SK-N-SH treated with all-trans-retinoic acid at 6 μM for 48 hours (cell line): ENCODE measurements around the gene ADPRHL1.

ENCODE experiments used
- ATAC-seq: fragments of 200-7000 bp; cut with Tn5 transposase; 3 replicates; pipeline ENCODE4 v1.9.1; 2020; ENCODE audit warnings: mild to moderate bottlenecking, moderate library complexity
- ARNTL ChIP-seq: fragments of 450-650 bp; formaldehyde crosslinking; IDR thresholded peaks from 2 replicates; pipeline ENCODE4 v1.5.0; 2020; ENCODE audit warnings: low read depth, mild to moderate bottlenecking, moderate library complexity, borderline replicate concordance
- BACH2 ChIP-seq: fragments of 250-450 bp; sonication (Bioruptor Pico); IDR thresholded peaks from 2 replicates; pipeline ENCODE4 v1.9.0; 2021; ENCODE audit warnings: mild to moderate bottlenecking, borderline replicate concordance
- CSDC2 ChIP-seq: fragments of 250-450 bp; sonication (Bioruptor Pico); IDR thresholded peaks from 2 replicates; pipeline ENCODE4 v1.5.0; 2020; ENCODE audit warnings: mild to moderate bottlenecking, moderate library complexity
- CSRNP3 ChIP-seq: fragments of 250-450 bp; sonication (Bioruptor Pico); IDR thresholded peaks from 2 replicates; pipeline ENCODE4 v1.5.1; 2021; ENCODE audit warnings: mild to moderate bottlenecking, moderate library complexity
- ESRRG ChIP-seq: fragments of 250-450 bp; sonication (Bioruptor Pico); IDR thresholded peaks from 2 replicates; pipeline ENCODE4 v1.6.1; 2021; ENCODE audit warnings: mild to moderate bottlenecking
- GLIS3 ChIP-seq: fragments of 250-450 bp; sonication (Bioruptor Pico); IDR thresholded peaks from 2 replicates; pipeline ENCODE4 v1.5.0; 2020; ENCODE audit warnings: mild to moderate bottlenecking, moderate library complexity
- ISL1 ChIP-seq: fragments of 250-450 bp; sonication (Bioruptor Pico); IDR thresholded peaks from 2 replicates; pipeline ENCODE4 v2.1.2; 2022; ENCODE audit warnings: mild to moderate bottlenecking, moderate library complexity
- OSR1 ChIP-seq: fragments of 250-450 bp; sonication (Bioruptor Pico); IDR thresholded peaks from 2 replicates; pipeline ENCODE4 v1.8.0; 2022; ENCODE audit warnings: moderate library complexity, mild to moderate bottlenecking, inconsistent platforms
- PATZ1 ChIP-seq: fragments of 250-450 bp; sonication (Bioruptor Pico); IDR thresholded peaks from 2 replicates; pipeline ENCODE4 v1.8.0; 2020; ENCODE audit warnings: mild to moderate bottlenecking, moderate library complexity, borderline replicate concordance
- POU6F1 ChIP-seq: fragments of 250-450 bp; sonication (Bioruptor Pico); IDR thresholded peaks from 2 replicates; pipeline ENCODE4 v1.8.0; 2021; ENCODE audit warnings: low read depth, mild to moderate bottlenecking, moderate library complexity, borderline replicate concordance
- PPARA ChIP-seq: fragments of 250-450 bp; sonication (Bioruptor Pico); IDR thresholded peaks from 2 replicates; pipeline ENCODE4 v1.5.0; 2020; ENCODE audit warnings: mild to moderate bottlenecking, borderline replicate concordance
- RARB ChIP-seq: fragments of 250-450 bp; sonication (Bioruptor Pico); IDR thresholded peaks from 2 replicates; pipeline ENCODE4 v1.8.0; 2021; ENCODE audit warnings: mild to moderate bottlenecking, moderate library complexity
- SNAI2 ChIP-seq: fragments of 250-450 bp; sonication (Bioruptor Pico); IDR thresholded peaks from 2 replicates; pipeline ENCODE4 v1.5.0; 2020; ENCODE audit warnings: mild to moderate bottlenecking, moderate library complexity
- TCF4 ChIP-seq: fragments of 250-450 bp; sonication (Bioruptor Pico); IDR thresholded peaks from 2 replicates; pipeline ENCODE4 v1.8.0; 2021; ENCODE audit warnings: mild to moderate bottlenecking, moderate library complexity, borderline replicate concordance
- TOX ChIP-seq: fragments of 250-450 bp; sonication (Bioruptor Pico); IDR thresholded peaks from 2 replicates; pipeline ENCODE4 v1.8.0; 2021; ENCODE audit warnings: mild to moderate bottlenecking, moderate library complexity, borderline replicate concordance
- TSHZ2 ChIP-seq: fragments of 250-450 bp; sonication (Bioruptor Pico); IDR thresholded peaks from 2 replicates; pipeline ENCODE4 v1.5.0; 2020; ENCODE audit warnings: mild to moderate bottlenecking, moderate library complexity
- ZC3H10 ChIP-seq: fragments of 250-450 bp; sonication (Bioruptor Pico); IDR thresholded peaks from 2 replicates; pipeline ENCODE4 v1.5.1; 2021; ENCODE audit warnings: mild to moderate bottlenecking, moderate library complexity
- ZFP3 ChIP-seq: fragments of 250-450 bp; sonication (Bioruptor Pico); IDR thresholded peaks from 2 replicates; pipeline ENCODE4 v1.5.0; 2020; ENCODE audit warnings: mild to moderate bottlenecking, moderate library complexity
- ZFP30 ChIP-seq: fragments of 450-650 bp; formaldehyde crosslinking; IDR thresholded peaks from 2 replicates; pipeline ENCODE4 v1.5.0; 2022; ENCODE audit warnings: mild to moderate bottlenecking, moderate library complexity
- ZNF565 ChIP-seq: fragments of 450-650 bp; formaldehyde crosslinking; conservative IDR thresholded peaks from 2 replicates; pipeline ENCODE4 v1.5.0; 2020; ENCODE audit warnings: low read depth, mild to moderate bottlenecking, moderate library complexity
- ZNF70 ChIP-seq: fragments of 450-650 bp; formaldehyde crosslinking; IDR thresholded peaks from 2 replicates; pipeline ENCODE4 v1.5.0; 2020; ENCODE audit warnings: mild to moderate bottlenecking, moderate library complexity
- ZNF8 ChIP-seq: fragments of 450-650 bp; formaldehyde crosslinking; IDR thresholded peaks from 2 replicates; pipeline ENCODE4 v1.5.0; 2020; ENCODE audit warnings: mild to moderate bottlenecking, moderate library complexity

The ADPRHL1 gene

GRCh38 chr13:113441661-113442060 is 11.6 kb downstream of the ADPRHL1 start:
- no peak for ATAC-seq
- no peak for TF ChIP-seq SNAI2 (CRISPR knock-in tag)
- TF ChIP-seq ZNF8 = no peak
- no peak for TF ChIP-seq PATZ1 (CRISPR knock-in tag)
- TF ChIP-seq ZNF70 = no peak
- no peak for TF ChIP-seq CSDC2
- no peak for TF ChIP-seq CSRNP3 (CRISPR knock-in tag)
- TF ChIP-seq BACH2 (CRISPR knock-in tag) = no peak
- no peak for TF ChIP-seq ZFP30
- TF ChIP-seq PPARA (CRISPR knock-in tag) = no peak
- TF ChIP-seq ISL1 = no peak
- TF ChIP-seq ZFP3 (CRISPR knock-in tag) = no peak
- TF ChIP-seq TOX (CRISPR knock-in tag) = no peak
- no peak for TF ChIP-seq GLIS3 (CRISPR knock-in tag)
- no peak for TF ChIP-seq TSHZ2
- no peak for TF ChIP-seq POU6F1 (CRISPR knock-in tag)
- no peak for TF ChIP-seq ARNTL (CRISPR knock-in tag)
- TF ChIP-seq TCF4 (CRISPR knock-in tag) = no peak
- TF ChIP-seq ESRRG (CRISPR knock-in tag) = no peak

GRCh38 chr13:113437408-113438010 is 15.8 kb downstream of the ADPRHL1 start:
- peak; percentile 47; the same call in 2 of the 3 replicates for ATAC-seq
- TF ChIP-seq ZFP30 (no peak), ZNF70 (no peak), TSHZ2 (no peak), POU6F1 (CRISPR knock-in tag) (no peak), ESRRG (CRISPR knock-in tag) (no peak), ZNF565 (no peak), TOX (CRISPR knock-in tag) (no peak), ARNTL (CRISPR knock-in tag) (no peak), ZNF8 (no peak), PATZ1 (CRISPR knock-in tag) (no peak), RARB (CRISPR knock-in tag) (no peak), OSR1 (CRISPR knock-in tag) (no peak), PPARA (CRISPR knock-in tag) (no peak), ISL1 (no peak), ZC3H10 (no peak), CSRNP3 (CRISPR knock-in tag) (no peak)
